ENCODE results near the gene PTPRM. TPM values are rescaled to one million over a fixed set of nuclear protein-coding genes. Genes with fewer than 3 reads are reported as not detected.

PTPRM gene
- total and polyA plus RNA-seq, 2 experiments from 2014 or later: 30.9 to 62.8 TPM

DNA sequence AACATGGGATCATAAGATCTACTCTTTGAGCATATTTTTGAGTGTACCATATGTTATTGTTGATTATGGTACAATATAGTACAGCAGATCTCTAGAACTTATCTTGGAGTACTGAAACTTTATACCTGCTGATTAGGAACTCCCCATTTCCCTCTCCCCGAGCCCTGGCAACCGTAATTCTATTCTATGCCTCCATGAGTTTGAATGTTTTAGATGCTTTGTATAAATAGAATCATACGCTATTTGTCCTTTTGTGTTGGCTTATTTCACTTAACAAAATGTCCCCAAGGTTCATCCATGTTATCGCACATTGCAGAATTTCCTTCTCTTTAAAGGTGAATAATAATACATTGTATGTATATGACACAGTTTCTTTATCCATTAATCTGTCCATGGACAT is 117.2 kb downstream of the PTPRM start:
- H3K9me2 ChIP-seq (ENCODE audit: insufficient read depth): no peaks in the 10 kb centered on the region
- in situ Hi-C loops (cut with MboI): no loop called here
- no peak for TF ChIP-seq EZH2phosphoT487 (IDR thresholded peaks at IDR 0.05; ENCODE audit: insufficient read depth, low read depth)
- TF ChIP-seq EZH2 (IDR thresholded peaks at IDR 0.05; ENCODE audit: insufficient read depth, poor library complexity, severe bottlenecking): no peak
- no peaks in the 10 kb centered on the region for H3K27me3 ChIP-seq (replicated peaks; ENCODE audit: insufficient read depth)
- 98 to 99% methylated on average over 4 of the region's 4 CpGs for whole genome bisulfite sequencing, 2 experiments (ENCODE audit: low coverage in 1 of 2, low lambda C conversion rate in 2 of 2, missing lambda C conversion rate in 2 of 2)
- H3K4me3 ChIP-seq: no peak overlapping the region
- H3K4me2 ChIP-seq (ENCODE audit: unreplicated experiment): no peak overlapping the region
- H3F3A ChIP-seq (ENCODE audit: insufficient read depth): no peaks in the 10 kb centered on the region
- no peaks in the 10 kb centered on the region for H3K4me1 ChIP-seq (ENCODE audit: insufficient read depth)
- no peak overlapping the region for H3K27ac ChIP-seq
- no peak overlapping the region for H2AFZ ChIP-seq
- H4K20me1 ChIP-seq (ENCODE audit: insufficient read depth): no peaks in the 10 kb centered on the region; the same call in 1 of the 2 replicates
- no peaks in the 10 kb centered on the region for H3K36me3 ChIP-seq (ENCODE audit: low read depth)
- H3K9me3 ChIP-seq (ENCODE audit: low read depth): no peaks in the 10 kb centered on the region
- H3K79me2 ChIP-seq (ENCODE audit: insufficient read depth): peaks cover 35% of the 10 kb centered on the region
- no peak overlapping the region for H3K9ac ChIP-seq
- DNase-seq: no peak

DNA sequence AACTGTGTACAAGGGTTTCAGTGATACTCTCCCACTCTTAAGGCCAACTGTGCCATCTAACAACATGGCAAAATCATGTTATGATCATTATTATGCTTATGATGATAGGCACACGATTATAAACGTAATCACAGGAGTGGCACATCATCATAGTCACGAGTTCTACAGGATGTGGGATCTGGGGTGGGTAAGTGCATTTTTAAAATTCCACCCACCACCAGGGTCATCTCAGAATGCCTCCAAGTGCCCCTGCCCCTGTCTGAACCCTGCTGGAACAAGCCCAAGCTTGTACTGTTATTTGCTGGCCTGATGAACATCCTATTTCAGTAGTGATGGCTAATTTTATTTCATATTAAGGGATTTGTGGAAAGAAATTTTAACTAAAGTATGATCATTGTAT is 117.8 kb downstream of the PTPRM start:
- Histone ChIP-seq H2AFZ (no peak overlapping the region), H3F3A (ENCODE audit: insufficient read depth) (no peaks in the 10 kb centered on the region), H3K9ac (no peak overlapping the region), H3K4me2 (ENCODE audit: unreplicated experiment) (no peak overlapping the region), H3K36me3 (ENCODE audit: low read depth) (no peaks in the 10 kb centered on the region), H3K4me1 (ENCODE audit: insufficient read depth) (no peaks in the 10 kb centered on the region), H3K27ac (no peak overlapping the region), H3K79me2 (ENCODE audit: insufficient read depth) (peaks cover 35% of the 10 kb centered on the region), H3K27me3 (replicated peaks; ENCODE audit: insufficient read depth) (no peaks in the 10 kb centered on the region), H4K20me1 (ENCODE audit: insufficient read depth) (no peaks in the 10 kb centered on the region; the same call in 1 of the 2 replicates), H3K4me3 (no peak overlapping the region), H3K9me2 (ENCODE audit: insufficient read depth) (no peaks in the 10 kb centered on the region), H3K9me3 (ENCODE audit: low read depth) (no peaks in the 10 kb centered on the region)
- 92 to 93% methylated on average over 3 of the region's 3 CpGs for WGBS, 2 experiments (ENCODE audit: low coverage in 1 of 2, low lambda C conversion rate in 2 of 2, missing lambda C conversion rate in 2 of 2)
- TF ChIP-seq EZH2 (IDR thresholded peaks at IDR 0.05; ENCODE audit: insufficient read depth, poor library complexity, severe bottlenecking) (no peak), EZH2phosphoT487 (IDR thresholded peaks at IDR 0.05; ENCODE audit: insufficient read depth, low read depth) (no peak)
- no peak for DNase-seq
- in situ Hi-C loops (cut with MboI): no loop called here

GRCh38 chr18:7686278-7686677 is 119.2 kb downstream of the PTPRM start:
- Histone ChIP-seq H3K4me3 (no peak overlapping the region), H3K4me1 (ENCODE audit: insufficient read depth) (0 out of 2 replicates have a peak, but pooled peaks cover 3% of the 10 kb centered on the region), H3K9me2 (ENCODE audit: insufficient read depth) (no peaks in the 10 kb centered on the region), H3K79me2 (ENCODE audit: insufficient read depth) (peaks cover 24% of the 10 kb centered on the region), H3K36me3 (ENCODE audit: low read depth) (no peaks in the 10 kb centered on the region), H3K27ac (no peak overlapping the region), H3K9ac (no peak overlapping the region), H4K20me1 (ENCODE audit: insufficient read depth) (no peaks in the 10 kb centered on the region; the same call in 1 of the 2 replicates), H3K27me3 (replicated peaks; ENCODE audit: insufficient read depth) (no peaks in the 10 kb centered on the region), H2AFZ (no peak overlapping the region), H3F3A (ENCODE audit: insufficient read depth) (no peaks in the 10 kb centered on the region), H3K4me2 (ENCODE audit: unreplicated experiment) (no peak overlapping the region), H3K9me3 (ENCODE audit: low read depth) (no peaks in the 10 kb centered on the region)
- 52 to 65% methylated on average over 1 of the region's 1 CpG for WGBS, 2 experiments (ENCODE audit: low coverage in 1 of 2, low lambda C conversion rate in 2 of 2, missing lambda C conversion rate in 2 of 2)
- DNase-seq: no peak
- in situ Hi-C loops (cut with MboI): no loop called here
- no peak for TF ChIP-seq EZH2phosphoT487 (IDR thresholded peaks at IDR 0.05; ENCODE audit: insufficient read depth, low read depth)
- no peak for TF ChIP-seq EZH2 (IDR thresholded peaks at IDR 0.05; ENCODE audit: insufficient read depth, poor library complexity, severe bottlenecking)

GRCh38 chr18:7688580-7688979 is 121.5 kb downstream of the PTPRM start:
- Histone ChIP-seq H3K27ac (no peak overlapping the region), H3K4me2 (ENCODE audit: unreplicated experiment) (no peak overlapping the region), H2AFZ (no peak overlapping the region), H3K36me3 (ENCODE audit: low read depth) (no peaks in the 10 kb centered on the region), H3K27me3 (replicated peaks; ENCODE audit: insufficient read depth) (no peaks in the 10 kb centered on the region), H3K9me3 (ENCODE audit: low read depth) (no peaks in the 10 kb centered on the region), H4K20me1 (ENCODE audit: insufficient read depth) (no peaks in the 10 kb centered on the region; the same call in 1 of the 2 replicates), H3F3A (ENCODE audit: insufficient read depth) (no peaks in the 10 kb centered on the region), H3K9me2 (ENCODE audit: insufficient read depth) (no peaks in the 10 kb centered on the region), H3K79me2 (ENCODE audit: insufficient read depth) (peaks cover 14% of the 10 kb centered on the region), H3K4me3 (no peak overlapping the region), H3K9ac (no peak overlapping the region), H3K4me1 (ENCODE audit: insufficient read depth) (0 out of 2 replicates have a peak, but pooled peaks cover 3% of the 10 kb centered on the region)
- TF ChIP-seq EZH2phosphoT487 (IDR thresholded peaks at IDR 0.05; ENCODE audit: insufficient read depth, low read depth) (no peak), EZH2 (IDR thresholded peaks at IDR 0.05; ENCODE audit: insufficient read depth, poor library complexity, severe bottlenecking) (no peak)
- no peak for DNase-seq
- in situ Hi-C loops (cut with MboI): no loop called here
- WGBS, 2 experiments (ENCODE audit: low coverage in 1 of 2, low lambda C conversion rate in 2 of 2, missing lambda C conversion rate in 2 of 2): 95 to 100% methylated on average over 3 of the region's 3 CpGs

DNA sequence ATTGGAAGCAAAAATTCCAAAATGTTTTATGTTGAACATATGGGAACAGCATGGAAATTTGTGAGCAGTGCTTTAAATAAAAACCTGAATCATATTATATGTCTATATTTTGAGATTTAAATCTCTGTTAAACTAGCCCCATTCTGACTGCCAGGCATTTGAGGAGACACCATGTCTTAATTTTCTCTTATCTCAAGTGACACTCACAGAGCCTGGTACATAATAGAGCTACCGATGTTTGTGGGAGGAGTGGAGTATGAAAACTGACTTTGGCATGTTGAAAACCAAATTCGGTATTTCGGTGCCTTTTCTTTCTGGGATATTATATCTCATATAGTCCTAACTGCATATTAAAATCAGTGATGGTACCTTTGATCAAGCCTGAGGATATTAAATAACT is 124.1 kb downstream of the PTPRM start:
- 0 out of 2 replicates have a peak, but pooled peaks cover 3% of the 10 kb centered on the region for H3K4me1 ChIP-seq (ENCODE audit: insufficient read depth)
- H3K9ac ChIP-seq: no peak overlapping the region
- H3K27me3 ChIP-seq (replicated peaks; ENCODE audit: insufficient read depth): no peaks in the 10 kb centered on the region
- no peak for DNase-seq
- 0 out of 2 replicates have a peak, but pooled peaks cover 10% of the 10 kb centered on the region for H3K79me2 ChIP-seq (ENCODE audit: insufficient read depth)
- no peaks in the 10 kb centered on the region for H3K9me2 ChIP-seq (ENCODE audit: insufficient read depth)
- no peaks in the 10 kb centered on the region for H3K36me3 ChIP-seq (ENCODE audit: low read depth)
- 75 to 85% methylated on average over 3 of the region's 3 CpGs for WGBS, 2 experiments (ENCODE audit: low coverage in 1 of 2, low lambda C conversion rate in 2 of 2, missing lambda C conversion rate in 2 of 2)
- no peaks in the 10 kb centered on the region for H3F3A ChIP-seq (ENCODE audit: insufficient read depth)
- H2AFZ ChIP-seq: no peak overlapping the region
- H3K4me3 ChIP-seq: no peak overlapping the region
- no peaks in the 10 kb centered on the region; the same call in 1 of the 2 replicates for H4K20me1 ChIP-seq (ENCODE audit: insufficient read depth)
- no peak overlapping the region for H3K27ac ChIP-seq
- TF ChIP-seq EZH2 (IDR thresholded peaks at IDR 0.05; ENCODE audit: insufficient read depth, poor library complexity, severe bottlenecking) (no peak), EZH2phosphoT487 (IDR thresholded peaks at IDR 0.05; ENCODE audit: insufficient read depth, low read depth) (no peak)
- H3K9me3 ChIP-seq (ENCODE audit: low read depth): no peaks in the 10 kb centered on the region
- in situ Hi-C loops (cut with MboI): no loop called here
- H3K4me2 ChIP-seq (ENCODE audit: unreplicated experiment): no peak overlapping the region
